SK-N-SH treated with all-trans-retinoic acid at 6 μM for 48 hours (cell line): Measurements from ENCODE around the gene CD40.

ENCODE experiments used
- ARNTL ChIP-seq: fragments of 450-650 bp; formaldehyde crosslinking; IDR thresholded peaks from 2 replicates; pipeline ENCODE4 v1.5.0; 2020; ENCODE audit warnings: low read depth, mild to moderate bottlenecking, moderate library complexity, borderline replicate concordance
- CREB5 ChIP-seq: fragments of 250-450 bp; sonication (Bioruptor Pico); IDR thresholded peaks from 2 replicates; pipeline ENCODE4 v1.5.1; 2020; ENCODE audit warnings: low read depth, mild to moderate bottlenecking, moderate library complexity
- CSDC2 ChIP-seq: fragments of 250-450 bp; sonication (Bioruptor Pico); IDR thresholded peaks from 2 replicates; pipeline ENCODE4 v1.5.0; 2020; ENCODE audit warnings: mild to moderate bottlenecking, moderate library complexity
- CSRNP3 ChIP-seq: fragments of 250-450 bp; sonication (Bioruptor Pico); IDR thresholded peaks from 2 replicates; pipeline ENCODE4 v1.5.1; 2021; ENCODE audit warnings: mild to moderate bottlenecking, moderate library complexity
- ISL1 ChIP-seq: fragments of 250-450 bp; sonication (Bioruptor Pico); IDR thresholded peaks from 2 replicates; pipeline ENCODE4 v2.1.2; 2022; ENCODE audit warnings: mild to moderate bottlenecking, moderate library complexity
- PATZ1 ChIP-seq: fragments of 250-450 bp; sonication (Bioruptor Pico); IDR thresholded peaks from 2 replicates; pipeline ENCODE4 v1.8.0; 2020; ENCODE audit warnings: mild to moderate bottlenecking, moderate library complexity, borderline replicate concordance
- TCF4 ChIP-seq: fragments of 250-450 bp; sonication (Bioruptor Pico); IDR thresholded peaks from 2 replicates; pipeline ENCODE4 v1.8.0; 2021; ENCODE audit warnings: mild to moderate bottlenecking, moderate library complexity, borderline replicate concordance
- TOX ChIP-seq: fragments of 250-450 bp; sonication (Bioruptor Pico); IDR thresholded peaks from 2 replicates; pipeline ENCODE4 v1.8.0; 2021; ENCODE audit warnings: mild to moderate bottlenecking, moderate library complexity, borderline replicate concordance
- TSHZ2 ChIP-seq: fragments of 250-450 bp; sonication (Bioruptor Pico); IDR thresholded peaks from 2 replicates; pipeline ENCODE4 v1.5.0; 2020; ENCODE audit warnings: mild to moderate bottlenecking, moderate library complexity
- ZC3H10 ChIP-seq: fragments of 250-450 bp; sonication (Bioruptor Pico); IDR thresholded peaks from 2 replicates; pipeline ENCODE4 v1.5.1; 2021; ENCODE audit warnings: mild to moderate bottlenecking, moderate library complexity
- ZFP30 ChIP-seq: fragments of 450-650 bp; formaldehyde crosslinking; IDR thresholded peaks from 2 replicates; pipeline ENCODE4 v1.5.0; 2022; ENCODE audit warnings: mild to moderate bottlenecking, moderate library complexity
- ZNF565 ChIP-seq: fragments of 450-650 bp; formaldehyde crosslinking; conservative IDR thresholded peaks from 2 replicates; pipeline ENCODE4 v1.5.0; 2020; ENCODE audit warnings: low read depth, mild to moderate bottlenecking, moderate library complexity
- ZNF70 ChIP-seq: fragments of 450-650 bp; formaldehyde crosslinking; IDR thresholded peaks from 2 replicates; pipeline ENCODE4 v1.5.0; 2020; ENCODE audit warnings: mild to moderate bottlenecking, moderate library complexity
- ZNF8 ChIP-seq: fragments of 450-650 bp; formaldehyde crosslinking; IDR thresholded peaks from 2 replicates; pipeline ENCODE4 v1.5.0; 2020; ENCODE audit warnings: mild to moderate bottlenecking, moderate library complexity

DNA sequence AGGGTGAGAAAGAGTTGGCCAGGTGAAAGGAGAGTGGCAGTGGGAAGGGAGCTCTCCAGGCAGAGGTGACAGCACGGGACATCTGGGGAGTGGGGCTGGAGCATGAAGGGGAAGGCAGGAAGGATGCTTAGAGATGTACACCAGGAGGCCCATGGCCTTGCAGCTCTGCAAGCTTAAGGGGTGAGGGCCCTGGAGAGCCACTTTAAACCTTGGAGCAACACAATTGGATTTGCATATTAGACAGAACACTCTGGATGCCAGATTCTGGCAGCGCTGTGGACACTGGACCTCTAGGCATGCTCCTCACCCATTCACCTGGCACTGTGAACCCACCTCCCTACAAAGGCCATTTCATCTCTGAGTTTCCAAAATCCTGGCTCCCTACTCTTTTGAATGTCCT lies 3.7 kb upstream of the CD40 start:
- TF ChIP-seq ZFP30 (CRISPR knock-in tag) (no peak), ZC3H10 (CRISPR knock-in tag) (no peak), CREB5 (CRISPR knock-in tag) (no peak), PATZ1 (CRISPR knock-in tag) (no peak), ARNTL (no peak), TOX (CRISPR knock-in tag) (no peak), TCF4 (CRISPR knock-in tag) (no peak), ISL1 (CRISPR knock-in tag) (no peak), CSRNP3 (CRISPR knock-in tag) (no peak), ZNF70 (CRISPR knock-in tag) (no peak), TSHZ2 (no peak), ZNF565 (no peak), ZNF8 (CRISPR knock-in tag) (no peak), CSDC2 (no peak)
